GM19395 (cell line): ENCODE data around the gene CACNB2.

Source experiments
- ATAC-seq: cut with Tn5 transposase; IDR thresholded peaks from one replicate; pipeline ENCODE4 v1.9.1; 2021; ENCODE audit warnings: mild to moderate bottlenecking, moderate library complexity; ENCODE audit not compliant: unreplicated experiment

Gene CACNB2

DNA sequence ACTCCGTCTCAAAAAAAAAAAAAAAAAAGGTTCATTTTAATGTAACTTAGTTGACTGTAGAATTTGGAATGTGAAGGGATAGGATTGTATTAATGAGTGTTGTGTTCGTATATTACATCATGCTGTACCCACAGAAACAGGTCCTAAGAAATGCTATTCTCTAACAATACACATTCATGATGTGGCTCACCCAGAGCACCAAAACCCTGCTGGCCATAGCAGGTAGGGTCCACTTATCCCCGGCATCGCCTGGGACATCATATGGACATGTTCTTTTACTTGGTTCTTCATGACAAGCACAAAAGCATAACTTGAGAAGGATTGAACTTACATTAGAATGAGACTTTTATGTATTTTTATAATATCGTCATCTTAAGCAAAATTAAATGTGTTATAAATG is 241.5 kb downstream of the CACNB2 start:
- ATAC-seq: no peak

DNA sequence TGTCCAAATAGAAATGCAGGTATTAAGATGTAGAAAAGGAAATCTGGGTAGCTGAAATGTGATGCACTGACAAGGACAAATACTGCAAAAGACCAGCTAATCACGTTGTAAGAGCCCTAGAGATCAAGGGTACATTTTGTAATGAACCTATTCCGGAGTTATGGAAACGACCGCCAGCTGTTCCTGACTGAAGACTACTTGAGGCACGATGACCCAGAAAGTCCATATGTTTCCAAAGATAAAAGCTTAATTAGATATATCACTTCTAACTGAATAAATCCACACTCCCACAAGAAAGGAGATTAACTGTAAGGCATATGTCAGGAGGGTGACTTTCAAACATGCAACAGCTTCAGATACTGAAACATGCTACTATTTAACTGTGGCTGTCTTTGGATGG is 257.7 kb downstream of the CACNB2 start:
- no peak for ATAC-seq

GRCh38 chr10:18399158-18399557 is 258.9 kb downstream of the CACNB2 start:
- peak; percentile 68 for ATAC-seq

GRCh38 chr10:18400201-18400905 is 260.1 kb downstream of the CACNB2 start:
- peak; percentile 66 for ATAC-seq

- peak; percentile 37 for ATAC-seq
Measured at GRCh38 chr10:18400906-18401245, 260.7 kb downstream of the CACNB2 start.

DNA sequence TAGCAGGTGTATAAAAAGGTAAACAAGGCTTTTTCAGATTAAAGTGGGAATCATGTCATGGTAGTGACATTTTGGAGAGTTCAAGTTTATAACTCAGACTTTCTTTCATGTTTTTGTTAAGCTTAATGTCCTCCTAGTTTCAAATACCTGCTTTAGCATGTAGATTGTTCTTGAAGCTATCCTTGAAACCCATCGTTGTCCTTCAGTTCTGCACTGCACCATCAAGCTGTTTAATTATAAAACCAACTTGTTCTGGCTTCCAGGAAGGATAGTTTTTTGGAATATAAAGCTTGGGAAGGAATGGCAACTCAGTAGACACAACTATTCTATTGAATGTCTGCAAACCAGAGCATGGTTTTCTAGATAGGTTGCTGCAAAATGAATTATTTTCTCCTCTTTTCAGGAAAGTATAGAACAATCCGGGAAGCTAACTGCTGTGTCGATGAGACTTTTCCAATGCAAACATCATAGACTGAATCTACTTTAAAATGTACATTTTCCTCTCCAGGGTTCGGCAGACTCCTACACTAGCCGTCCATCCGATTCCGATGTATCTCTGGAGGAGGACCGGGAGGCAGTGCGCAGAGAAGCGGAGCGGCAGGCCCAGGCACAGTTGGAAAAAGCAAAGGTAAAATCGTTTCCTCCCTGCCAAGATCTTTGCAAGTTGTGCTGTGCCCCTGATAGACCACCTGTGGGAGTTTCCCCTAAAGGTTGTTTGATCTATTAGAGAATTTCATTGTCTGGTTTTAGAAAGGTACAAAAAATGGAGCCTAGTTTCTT is 261.4 kb downstream of the CACNB2 start:
- no peak for ATAC-seq

GRCh38 chr10:18402853-18403252 is 262.6 kb downstream of the CACNB2 start:
- ATAC-seq: no peak

DNA sequence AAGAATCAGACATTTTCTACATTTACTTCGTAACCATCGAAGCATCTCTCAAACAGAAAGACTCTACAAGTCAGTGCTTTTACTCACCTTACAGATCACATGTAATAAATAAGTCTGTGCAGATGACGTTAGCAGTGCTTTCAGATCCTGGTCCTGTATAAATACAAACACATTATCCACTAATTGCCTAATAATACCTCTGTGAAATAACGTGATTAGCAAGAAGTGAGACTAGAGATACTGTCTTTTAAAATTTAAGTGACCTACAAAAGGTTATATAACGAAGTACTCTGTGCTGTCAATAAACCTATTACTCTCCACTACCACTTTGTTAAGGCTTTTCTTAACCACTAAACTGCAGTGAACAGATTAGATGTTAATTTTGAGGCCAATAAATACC is 264.3 kb downstream of the CACNB2 start:
- ATAC-seq: no peak

DNA sequence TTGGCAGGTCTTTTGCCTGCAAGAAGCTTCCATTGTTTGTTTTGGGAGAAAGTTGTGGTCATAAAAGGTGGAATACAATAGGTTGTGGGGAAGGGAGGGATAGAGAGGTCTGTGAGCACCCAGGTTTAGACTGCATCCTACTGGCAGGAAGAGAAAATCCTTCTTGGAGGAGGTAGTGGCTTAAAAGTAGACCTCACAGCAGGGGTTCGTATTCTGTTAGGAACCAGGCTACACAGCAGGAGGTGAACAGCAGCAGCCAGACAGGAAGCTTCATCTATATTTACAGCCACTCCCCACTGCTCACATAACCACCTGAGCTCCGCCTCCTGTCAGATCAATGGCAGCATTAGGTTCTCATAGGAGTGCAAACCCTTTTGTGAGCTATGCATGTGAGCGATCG is 265.9 kb downstream of the CACNB2 start:
- ATAC-seq: no peak

DNA sequence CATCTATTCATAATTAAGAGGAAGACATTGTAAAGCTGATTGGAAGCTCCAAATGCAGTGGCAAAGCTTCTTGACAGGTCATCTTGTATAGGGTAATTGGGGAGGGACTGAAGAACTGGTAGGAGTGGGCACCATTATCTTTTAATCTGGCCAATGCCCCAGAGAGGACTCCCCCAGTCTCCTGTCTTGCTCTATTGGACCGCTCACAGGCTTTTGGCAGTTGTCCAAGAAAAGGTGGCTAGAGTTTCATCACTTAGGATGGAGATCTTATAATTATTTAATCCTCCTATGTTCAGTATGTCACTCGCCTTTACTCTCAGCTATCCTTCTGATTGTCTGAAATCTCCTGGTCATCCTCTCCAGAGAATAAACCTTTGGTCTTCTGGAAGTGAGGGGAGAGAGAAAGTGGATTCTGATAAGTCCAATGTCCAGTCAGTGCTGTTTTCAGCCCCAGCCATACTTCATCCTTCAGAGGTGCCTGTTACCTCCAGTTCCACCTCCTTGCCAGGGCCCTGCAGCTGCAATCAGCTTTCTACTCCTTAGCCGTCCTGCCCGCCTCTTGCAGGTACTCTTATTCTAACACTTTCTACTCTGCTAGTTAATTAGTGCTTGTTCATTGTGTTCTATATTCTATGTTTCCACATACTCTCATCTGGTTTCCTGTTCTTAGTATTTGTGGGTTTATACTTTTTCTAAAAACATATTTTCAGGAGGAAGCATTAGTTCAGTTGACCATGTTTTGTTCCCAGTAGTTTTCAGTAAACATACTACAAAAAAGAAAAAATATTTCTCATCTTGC is 269.6 kb downstream of the CACNB2 start:
- ATAC-seq: peak; percentile 67

- ATAC-seq: no peak
Measured at GRCh38 chr10:18414061-18414460, 273.8 kb downstream of the CACNB2 start.

DNA sequence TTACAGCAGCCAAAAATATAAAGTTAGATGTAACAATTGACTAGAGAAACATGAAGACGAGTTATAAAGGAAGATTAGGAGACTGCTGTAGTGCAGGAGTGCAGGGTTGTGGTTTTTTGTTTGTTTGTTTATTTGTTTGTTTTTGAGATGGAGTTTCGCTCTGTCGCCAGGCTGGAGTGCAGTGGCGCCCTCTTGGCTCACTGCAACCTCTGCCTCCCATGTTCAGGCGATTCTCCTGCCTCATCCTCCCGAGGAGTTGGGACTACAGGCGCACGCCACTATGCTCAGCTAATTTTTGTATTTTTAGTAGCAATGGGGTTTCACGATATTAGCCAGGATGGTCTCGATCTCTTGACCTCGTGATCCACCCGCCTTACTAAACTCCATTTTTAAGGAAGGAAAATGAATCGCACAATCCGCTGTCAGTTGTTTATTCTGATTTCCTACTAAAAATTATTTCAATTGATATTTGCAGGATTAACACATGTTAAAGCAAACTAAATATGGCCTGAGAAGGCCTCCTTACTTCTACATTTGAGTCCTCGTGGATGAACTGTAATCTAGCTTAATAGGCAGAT is 277.8 kb downstream of the CACNB2 start:
- no peak for ATAC-seq

DNA sequence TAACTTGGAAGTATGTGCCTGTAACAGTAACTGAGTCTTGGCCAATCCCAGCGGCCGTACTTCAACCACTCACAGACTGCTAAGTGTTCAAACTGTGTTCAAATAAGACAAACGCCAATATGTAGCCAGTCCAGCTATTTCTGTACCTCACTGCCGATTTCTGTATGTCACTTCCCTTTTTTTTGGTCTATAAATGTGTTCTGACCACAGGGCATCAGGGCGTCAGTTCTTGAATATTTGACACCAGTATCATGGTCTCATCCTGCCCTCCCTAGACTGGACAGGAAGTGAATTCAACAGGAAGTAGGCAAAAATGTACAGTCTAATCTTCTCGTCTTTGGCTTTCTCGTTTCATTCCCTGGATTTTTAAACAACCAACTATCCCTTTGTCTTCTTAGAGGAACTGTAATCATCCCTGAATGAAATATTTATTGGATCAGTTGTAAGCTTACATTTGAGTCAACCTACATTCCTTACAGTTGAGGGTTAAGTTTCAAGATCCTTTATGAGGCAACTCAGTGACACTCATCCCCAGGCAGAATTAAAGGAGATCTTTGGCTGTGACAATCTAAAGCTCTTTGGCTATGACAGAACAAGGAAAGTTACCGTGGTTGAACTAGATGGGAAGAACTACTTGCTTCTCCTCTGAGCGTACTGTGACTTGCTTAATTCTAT is 278.5 kb downstream of the CACNB2 start:
- ATAC-seq: peak; percentile 72

- no peak for ATAC-seq
Measured at GRCh38 chr10:18419945-18420344, 279.7 kb downstream of the CACNB2 start.

DNA sequence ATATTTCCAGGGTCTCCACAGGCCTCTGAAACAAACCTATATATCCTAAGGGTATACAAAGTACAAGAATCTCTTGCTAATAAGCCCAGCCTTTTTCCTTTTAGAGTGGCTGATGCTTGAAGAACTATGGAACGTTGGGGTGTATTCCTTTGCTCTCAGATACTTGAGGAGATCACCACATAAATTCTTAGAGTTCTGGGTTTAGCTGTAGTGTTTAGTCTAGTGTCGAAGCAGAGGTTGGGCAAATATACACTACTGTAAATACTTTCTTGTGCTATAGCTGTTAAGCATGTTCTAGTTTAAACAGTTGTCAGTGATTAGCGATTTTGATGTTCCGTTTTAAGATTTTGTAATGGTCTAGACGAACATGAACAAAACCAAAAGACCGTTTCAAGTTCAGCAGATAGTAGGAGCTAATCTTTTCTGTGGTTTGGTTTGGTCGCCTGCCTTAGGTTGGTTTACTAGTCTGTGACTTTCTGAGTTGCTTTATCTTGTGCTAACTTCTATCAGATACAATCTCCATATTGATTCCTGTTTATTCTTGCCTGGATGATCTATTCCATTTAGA is 281.6 kb downstream of the CACNB2 start:
- ATAC-seq: no peak

- ATAC-seq: no peak
Measured at GRCh38 chr10:18423058-18423637, 282.9 kb downstream of the CACNB2 start.

DNA sequence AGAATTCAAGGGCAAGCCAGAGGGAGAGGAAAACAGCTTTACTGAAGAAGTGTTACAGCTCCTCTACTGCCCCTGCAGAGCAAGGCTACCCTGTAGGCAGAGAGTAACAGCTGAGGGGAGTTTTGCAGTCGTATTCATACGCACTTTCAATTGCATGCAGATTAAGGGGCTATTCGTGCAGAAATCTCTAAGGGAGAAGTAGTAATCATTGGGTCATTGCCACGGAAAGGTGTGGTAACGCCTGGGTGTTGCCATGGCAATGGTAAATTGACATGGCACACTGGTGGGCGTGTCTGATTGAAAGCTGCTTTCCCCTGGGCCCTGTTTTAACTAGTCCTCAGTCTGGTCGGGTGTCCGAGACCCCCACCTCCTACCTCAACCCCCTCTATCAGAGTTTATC is 284.0 kb downstream of the CACNB2 start:
- no peak for ATAC-seq

GRCh38 chr10:18429335-18429734 is 289.1 kb downstream of the CACNB2 start:
- no peak for ATAC-seq

GRCh38 chr10:18436902-18437301 is 296.7 kb downstream of the CACNB2 start:
- ATAC-seq: no peak

- no peak for ATAC-seq
Measured at GRCh38 chr10:18437486-18437885, 297.3 kb downstream of the CACNB2 start.
